Activated T-helper 2 cell treated with anti-CD3 and anti-CD28 coated beads, Interferon-gamma antibody, Interleukin-2, Interleukin-4, amounts not matched to agents 10 μg/mL and 5 μg/mL and 100 μg/mL, durations not matched to agents 14 hours and 24 hours and 36 hours (primary cell): ENCODE results near the gene SPAG4. TPM values are rescaled to one million over a fixed set of nuclear protein-coding genes. Genes with fewer than 3 reads are reported as not detected.
A peak's percentile ranks its signal among the peaks of the same experiment; 100 is the strongest.

Experiments
- DNase-seq: peaks from one replicate; pipeline ENCODE4 v3.0.0; 2021; ENCODE audit warnings: low spot score
- H3K27ac Mint-ChIP-seq: one replicate; pipeline ENCODE4 v1.8.0; 2021; ENCODE audit warnings: mixed read lengths
- H3K27me3 Mint-ChIP-seq: one replicate; pipeline ENCODE4 v1.8.0; 2021; ENCODE audit warnings: low read depth, mixed read lengths
- H3K36me3 Mint-ChIP-seq: one replicate; pipeline ENCODE4 v1.8.0; 2021; ENCODE audit warnings: low read depth, mixed read lengths
- H3K4me1 Mint-ChIP-seq: one replicate; pipeline ENCODE4 v1.8.0; 2021; ENCODE audit warnings: low read depth, mixed read lengths
- H3K4me3 Mint-ChIP-seq: one replicate; pipeline ENCODE4 v1.8.0; 2021; ENCODE audit warnings: low read depth, mild to moderate bottlenecking, moderate library complexity, mixed read lengths
- H3K9me3 Mint-ChIP-seq: one replicate; pipeline ENCODE4 v1.8.0; 2021; ENCODE audit warnings: mixed read lengths
- intact Hi-C: fragments of 100-400 bp; cut with micrococcal nuclease; formaldehyde crosslinking; loops from one replicate; pipeline ENCODE4 v1.15.1; 2023
- total RNA-seq: library from RNA; stranded (reverse); gene quantifications from 2 replicates; pipeline ENCODE4 v1.2.3, GENCODE V29; 2022

The SPAG4 gene
- total RNA-seq, 1 donor from 2014 or later: 11.8 TPM

- Mint-ChIP-seq H3K4me1 (no peaks in the 10 kb centered on the region), H3K27ac (no peak overlapping the region), H3K27me3 (peaks cover 2% of the 10 kb centered on the region), H3K36me3 (no peaks in the 10 kb centered on the region), H3K4me3 (no peak overlapping the region), H3K9me3 (no peaks in the 10 kb centered on the region)
- no peak for DNase-seq
- intact Hi-C loops: no loop called here
Observed at GRCh38 chr20:35586751-35587425, 28.7 kb upstream of the SPAG4 start.

- Mint-ChIP-seq H3K27me3 (peaks cover 2% of the 10 kb centered on the region), H3K4me3 (no peak overlapping the region), H3K27ac (no peak overlapping the region), H3K4me1 (no peaks in the 10 kb centered on the region), H3K36me3 (no peaks in the 10 kb centered on the region), H3K9me3 (no peaks in the 10 kb centered on the region)
- no peak for DNase-seq
- intact Hi-C loops: no loop called here
Observed at GRCh38 chr20:35587436-35587835, 28.2 kb upstream of the SPAG4 start.

DNA sequence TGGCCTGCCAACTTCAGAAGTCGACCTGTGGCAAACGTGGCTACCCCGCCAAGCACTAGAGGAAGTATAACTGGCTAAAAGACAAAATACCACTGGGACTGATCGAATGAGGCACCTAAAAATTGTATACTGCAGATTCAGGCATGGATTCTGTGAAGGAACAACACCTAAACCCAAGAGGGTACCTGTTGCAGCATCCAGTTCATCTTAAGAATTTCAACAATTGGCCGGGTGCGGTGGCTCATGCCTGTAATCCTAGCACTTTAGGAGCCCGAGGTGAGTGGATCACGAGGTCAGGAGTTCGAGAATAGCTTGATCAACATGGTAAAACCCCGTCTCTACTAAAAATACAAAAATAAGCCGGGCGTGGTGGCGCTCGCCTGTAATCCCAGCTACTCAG lies 27.2 kb upstream of the SPAG4 start:
- H3K36me3 Mint-ChIP-seq: no peaks in the 10 kb centered on the region
- no peak overlapping the region for H3K4me3 Mint-ChIP-seq
- no peak for DNase-seq
- H3K27me3 Mint-ChIP-seq: peaks cover 2% of the 10 kb centered on the region
- no peaks in the 10 kb centered on the region for H3K4me1 Mint-ChIP-seq
- intact Hi-C loops: no loop called here
- H3K9me3 Mint-ChIP-seq: no peaks in the 10 kb centered on the region
- no peak overlapping the region for H3K27ac Mint-ChIP-seq

- peaks cover 13% of the 10 kb centered on the region for H3K27me3 Mint-ChIP-seq
- no peaks in the 10 kb centered on the region for H3K36me3 Mint-ChIP-seq
- H3K27ac Mint-ChIP-seq: no peak overlapping the region
- DNase-seq: no peak
- H3K9me3 Mint-ChIP-seq: no peaks in the 10 kb centered on the region
- H3K4me1 Mint-ChIP-seq: no peaks in the 10 kb centered on the region
- no peak overlapping the region for H3K4me3 Mint-ChIP-seq
- intact Hi-C loops: no loop called here
Observed at GRCh38 chr20:35592339-35592974, 23.2 kb upstream of the SPAG4 start.

DNA sequence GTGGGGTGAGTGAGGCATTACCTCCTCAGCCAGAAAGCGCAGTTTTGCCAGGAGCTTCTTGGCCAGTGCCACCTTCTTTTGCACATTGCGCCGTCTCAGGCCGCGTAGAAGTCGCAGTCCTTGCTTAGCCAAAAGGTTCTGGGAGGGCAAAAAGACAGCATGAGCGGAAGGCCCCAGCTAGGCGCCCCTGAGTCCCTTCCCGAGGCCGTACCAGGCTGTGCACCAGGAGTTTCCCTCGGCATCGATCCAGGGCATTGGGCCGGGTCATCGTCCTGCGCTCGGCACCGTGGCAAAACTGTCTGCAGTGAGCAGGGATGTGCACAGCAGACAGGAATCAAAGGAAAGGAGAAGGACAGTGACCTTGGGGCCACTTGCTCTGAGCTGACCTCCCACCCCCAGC lies 20.2 kb upstream of the SPAG4 start:
- H3K9me3 Mint-ChIP-seq: no peaks in the 10 kb centered on the region
- intact Hi-C loops: no loop called here
- H3K4me3 Mint-ChIP-seq: no peak overlapping the region
- H3K4me1 Mint-ChIP-seq: no peaks in the 10 kb centered on the region
- H3K27ac Mint-ChIP-seq: no peak overlapping the region
- H3K36me3 Mint-ChIP-seq: no peaks in the 10 kb centered on the region
- no peak for DNase-seq
- peaks cover 32% of the 10 kb centered on the region for H3K27me3 Mint-ChIP-seq

- Mint-ChIP-seq H3K4me1 (peaks cover 2% of the 10 kb centered on the region), H3K27me3 (peaks cover 36% of the 10 kb centered on the region), H3K4me3 (no peak overlapping the region), H3K9me3 (no peaks in the 10 kb centered on the region), H3K36me3 (no peaks in the 10 kb centered on the region), H3K27ac (no peak overlapping the region)
- DNase-seq: no peak
- intact Hi-C loops: no loop called here
Observed at GRCh38 chr20:35595901-35596300, 19.7 kb upstream of the SPAG4 start.

DNA sequence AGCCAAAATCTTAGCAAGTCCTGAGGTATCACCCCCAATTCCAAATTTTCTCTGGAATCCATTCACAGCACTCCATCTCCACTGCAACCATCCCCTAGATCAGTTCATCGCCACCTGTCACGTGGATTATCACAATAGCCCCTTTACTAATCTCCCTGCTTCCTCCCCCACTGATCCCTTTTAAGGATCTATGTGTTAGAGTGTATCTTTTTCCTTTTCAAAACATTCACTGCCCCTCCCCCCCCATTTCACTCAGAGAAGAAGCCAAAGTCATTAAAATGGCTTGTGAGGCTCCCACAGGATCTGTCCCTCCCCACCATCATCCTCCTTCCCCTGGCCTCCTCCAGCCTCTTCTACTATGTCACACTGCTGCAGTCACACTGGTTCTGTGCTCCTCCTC lies 18.4 kb upstream of the SPAG4 start:
- Mint-ChIP-seq H3K9me3 (no peaks in the 10 kb centered on the region), H3K27ac (no peak overlapping the region), H3K36me3 (no peaks in the 10 kb centered on the region), H3K4me1 (peaks cover 8% of the 10 kb centered on the region), H3K27me3 (peaks cover 41% of the 10 kb centered on the region), H3K4me3 (no peak overlapping the region)
- intact Hi-C loops: no loop called here
- DNase-seq: no peak

DNA sequence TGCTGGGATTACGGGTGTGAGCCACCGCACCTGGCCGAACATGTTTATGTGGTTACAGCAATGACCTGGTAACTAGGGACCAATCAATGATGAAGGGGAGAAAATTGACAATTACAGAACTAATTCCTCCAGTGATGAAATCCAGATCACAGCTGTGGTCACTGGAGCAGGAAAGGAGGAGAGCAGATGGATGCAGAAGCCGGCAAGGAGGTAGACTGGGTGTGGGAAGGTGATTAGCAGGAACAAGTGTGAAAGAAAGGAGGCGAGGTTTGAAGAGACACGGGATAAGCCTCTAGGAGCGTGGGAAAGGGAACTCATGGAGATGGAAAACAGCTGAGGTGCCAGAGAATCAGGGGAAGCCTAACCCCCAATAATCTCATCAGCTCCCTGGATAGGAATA lies 17.2 kb upstream of the SPAG4 start:
- Mint-ChIP-seq H3K27ac (no peak overlapping the region), H3K27me3 (peaks cover 51% of the 10 kb centered on the region), H3K4me1 (peaks cover 10% of the 10 kb centered on the region), H3K36me3 (no peaks in the 10 kb centered on the region), H3K9me3 (no peaks in the 10 kb centered on the region), H3K4me3 (no peak overlapping the region)
- intact Hi-C loops: no loop called here
- DNase-seq: no peak

GRCh38 chr20:35598899-35599775 lies 16.5 kb upstream of the SPAG4 start:
- Mint-ChIP-seq H3K9me3 (no peaks in the 10 kb centered on the region), H3K4me1 (peaks cover 10% of the 10 kb centered on the region), H3K4me3 (no peak overlapping the region), H3K36me3 (no peaks in the 10 kb centered on the region), H3K27me3 (peaks cover 52% of the 10 kb centered on the region), H3K27ac (no peak overlapping the region)
- DNase-seq: no peak
- intact Hi-C loops: no loop called here

DNA sequence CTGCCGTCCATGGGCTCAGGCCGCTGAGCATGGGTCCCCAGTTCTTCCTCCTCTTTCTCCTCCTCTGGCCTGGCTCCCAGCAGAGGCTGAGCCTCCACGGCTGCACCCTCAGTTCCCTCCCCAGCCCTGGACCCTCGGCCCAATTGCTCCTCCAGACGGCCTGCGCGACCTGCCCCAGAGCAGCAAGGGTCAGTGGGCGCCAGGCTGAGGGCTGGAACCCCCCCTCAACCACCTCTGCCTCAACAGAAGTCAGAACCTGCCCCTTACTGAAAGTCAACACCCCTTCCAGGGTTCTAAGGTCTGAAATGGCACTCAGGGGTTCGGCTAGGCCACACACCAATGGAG lies 15.9 kb upstream of the SPAG4 start:
- intact Hi-C loops: loop anchor here (5.0 kb wide), 2 partner anchors 98 to 353 kb away; partner anchors contain the start of genes NFS1, ROMO1 and SCAND1
- H3K27me3 Mint-ChIP-seq: peaks cover 52% of the 10 kb centered on the region
- DNase-seq: no peak
- peaks cover 10% of the 10 kb centered on the region for H3K4me1 Mint-ChIP-seq
- H3K4me3 Mint-ChIP-seq: no peak overlapping the region
- no peaks in the 10 kb centered on the region for H3K9me3 Mint-ChIP-seq
- no peaks in the 10 kb centered on the region for H3K36me3 Mint-ChIP-seq
- no peak overlapping the region for H3K27ac Mint-ChIP-seq

GRCh38 chr20:35600176-35600992 lies 15.2 kb upstream of the SPAG4 start:
- DNase-seq: no peak
- Mint-ChIP-seq H3K27ac (no peak overlapping the region), H3K4me1 (peaks cover 10% of the 10 kb centered on the region), H3K36me3 (no peaks in the 10 kb centered on the region), H3K9me3 (no peaks in the 10 kb centered on the region), H3K4me3 (peak overlapping the region; percentile 71), H3K27me3 (peaks cover 52% of the 10 kb centered on the region)
- intact Hi-C loops: loop anchor here (5.0 kb wide), 2 partner anchors 97 to 352 kb away; partner anchors contain the start of genes NFS1, ROMO1 and SCAND1
